ENCODE data around the gene BOK.
"Not testable (repeated sequence)": the region's sequence is repeated elsewhere in the genome, so short reads cannot be mapped to it uniquely, and the experiment has no call there.

BOK gene

DNA sequence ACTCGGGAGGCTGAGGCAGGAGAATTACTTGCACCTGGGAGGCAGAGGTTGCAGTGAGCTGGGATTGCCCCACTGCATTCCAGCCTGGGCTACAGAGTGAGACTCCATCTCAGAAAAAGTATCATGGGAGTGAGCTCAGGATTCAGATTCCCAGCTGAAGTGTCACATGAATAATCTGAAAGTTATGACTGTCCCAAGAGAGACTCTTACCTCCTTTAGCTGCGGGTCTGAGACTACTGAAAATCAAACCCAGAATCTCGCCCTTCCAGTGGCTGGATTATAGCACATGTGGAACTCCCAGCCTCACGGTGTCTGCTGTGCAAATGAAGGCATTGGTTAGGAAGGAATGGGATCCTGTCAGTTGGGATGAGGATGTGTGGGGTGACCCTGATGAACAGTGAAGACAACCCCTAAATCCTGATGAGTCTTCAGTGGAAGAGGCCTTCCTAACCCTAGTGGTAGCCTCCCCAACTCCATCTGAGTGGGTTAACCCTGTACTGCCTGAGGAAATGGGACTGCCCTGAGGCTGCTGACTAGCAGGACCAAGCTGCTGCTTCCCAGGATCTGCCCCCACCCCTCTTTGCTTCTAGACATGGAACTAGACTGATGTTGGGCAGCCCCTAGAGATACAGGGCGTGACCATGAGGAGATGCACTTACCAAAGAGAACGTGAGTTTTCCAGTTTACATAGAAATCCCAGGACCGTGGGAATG lies 16.5 kb downstream of the BOK start:
- no peak for DNase-seq

- DNase-seq: no peak
Measured at GRCh38 chr2:241575624-241576292, 17.2 kb downstream of the BOK start.

GRCh38 chr2:241576293-241576654 lies 17.7 kb downstream of the BOK start:
- DNase-seq: no peak

- DNase-seq: no peak
Measured at GRCh38 chr2:241577413-241578122, 19.0 kb downstream of the BOK start.

- DNase-seq: no peak
Measured at GRCh38 chr2:241579281-241579680, 20.7 kb downstream of the BOK start.

- DNase-seq: no peak
Measured at GRCh38 chr2:241582328-241582727, 23.8 kb downstream of the BOK start.

DNA sequence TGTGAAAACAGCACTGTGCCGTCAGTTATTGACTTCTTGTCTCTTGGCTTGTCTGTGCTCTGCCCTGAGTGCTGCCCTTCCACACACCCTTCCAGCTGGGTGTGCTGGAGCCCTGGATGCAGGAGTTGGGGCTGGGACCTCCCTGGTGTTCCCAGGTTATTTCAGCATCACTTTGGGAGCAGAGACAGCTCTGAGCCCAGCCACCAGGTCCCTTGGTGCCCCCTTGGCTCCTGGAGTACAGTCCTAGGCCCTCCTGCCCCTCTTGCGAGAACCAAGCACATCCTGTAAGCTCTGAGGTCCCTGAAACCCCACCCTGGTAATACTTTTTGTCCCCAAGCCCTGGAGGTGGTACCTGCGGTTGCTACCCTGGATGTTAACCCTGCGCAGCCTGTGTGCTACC lies 24.3 kb downstream of the BOK start:
- DNase-seq: no peak

GRCh38 chr2:241584436-241584835 lies 25.9 kb downstream of the BOK start:
- no peak for DNase-seq

DNA sequence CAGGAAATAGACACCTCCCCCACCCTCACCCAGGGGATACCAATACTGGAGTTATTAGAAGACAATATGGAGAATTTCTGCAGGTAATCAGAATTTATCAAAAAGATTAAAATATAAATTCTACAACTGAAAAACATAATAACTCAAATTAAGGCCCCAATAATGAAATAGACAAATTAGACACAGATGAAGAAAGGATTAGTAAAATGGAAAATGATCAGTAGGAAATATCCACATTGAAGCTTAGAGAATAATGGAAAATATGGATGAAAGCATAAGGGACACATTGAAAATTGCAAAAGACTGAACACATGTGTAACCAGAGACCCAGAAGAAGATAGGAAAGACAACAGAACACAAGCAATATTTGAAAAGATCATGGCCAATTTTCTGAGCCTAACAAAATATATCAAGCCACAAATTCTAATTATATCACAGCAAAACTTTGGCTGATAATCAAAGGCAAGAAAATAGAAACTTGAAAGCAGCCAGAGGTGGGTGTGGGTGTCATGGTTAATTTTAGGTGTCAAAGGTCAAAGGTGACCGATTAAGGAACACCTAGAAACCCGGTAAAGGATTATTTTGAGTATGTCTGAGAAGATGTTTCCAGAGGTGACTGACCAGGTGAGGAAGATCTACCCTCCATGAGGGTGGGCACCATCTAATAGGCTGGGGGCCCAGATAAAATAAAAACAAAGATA lies 28.2 kb downstream of the BOK start:
- DNase-seq: no peak

GRCh38 chr2:241589863-241590262 lies 31.3 kb downstream of the BOK start:
- not testable (repeated sequence) for DNase-seq

GRCh38 chr2:241590496-241591455 lies 32.2 kb downstream of the BOK start:
- not testable (repeated sequence) for DNase-seq

GRCh38 chr2:241592126-241592845 lies 33.7 kb downstream of the BOK start:
- no peak for DNase-seq

DNA sequence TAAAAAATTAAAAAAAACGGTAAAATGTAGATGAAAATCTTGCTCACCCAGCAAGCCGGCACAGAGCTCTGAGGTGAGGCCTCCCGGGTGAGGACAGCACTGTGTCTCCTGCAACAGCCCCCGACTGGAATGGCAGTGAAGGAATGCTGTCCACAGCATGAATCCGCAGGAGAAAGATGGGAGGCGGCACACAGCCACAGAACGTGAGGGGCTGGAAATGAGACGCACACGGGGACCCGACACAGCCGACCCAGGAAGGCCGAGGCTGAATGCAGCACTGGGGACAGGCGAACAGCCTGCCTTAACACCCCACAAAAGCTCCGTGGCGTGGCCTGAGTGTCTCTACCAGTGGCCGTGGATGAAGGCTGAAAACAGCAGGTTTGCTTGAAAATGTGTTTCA lies 34.7 kb downstream of the BOK start:
- DNase-seq: no peak

DNA sequence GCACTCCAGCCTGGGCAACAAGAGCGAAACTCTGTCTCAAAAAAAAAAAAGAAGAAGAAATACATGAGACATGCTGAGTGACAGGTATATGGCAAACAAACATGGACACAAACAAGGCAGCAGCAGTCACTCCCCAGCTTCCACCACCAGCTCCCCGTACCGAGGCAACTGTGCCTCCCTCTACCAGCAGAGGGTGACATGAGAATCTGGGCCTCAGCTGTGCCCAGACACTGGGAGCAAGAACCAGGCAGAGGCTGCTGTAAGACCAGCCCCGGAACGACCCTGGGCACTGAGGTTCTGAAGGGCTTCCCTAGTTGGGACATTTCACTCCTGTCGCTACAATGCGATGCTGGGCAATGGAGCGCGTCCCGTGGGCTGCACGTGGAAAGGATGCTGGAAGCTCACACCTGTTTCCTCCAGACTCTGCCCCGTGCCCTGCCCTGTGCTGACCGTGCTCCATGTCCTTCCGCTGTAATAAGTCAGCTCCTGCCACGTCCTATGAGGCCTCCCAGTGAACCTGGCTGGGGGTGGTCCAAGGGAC lies 37.1 kb downstream of the BOK start:
- no peak for DNase-seq

- DNase-seq: no peak
Measured at GRCh38 chr2:241597561-241597960, 39.0 kb downstream of the BOK start.

DNA sequence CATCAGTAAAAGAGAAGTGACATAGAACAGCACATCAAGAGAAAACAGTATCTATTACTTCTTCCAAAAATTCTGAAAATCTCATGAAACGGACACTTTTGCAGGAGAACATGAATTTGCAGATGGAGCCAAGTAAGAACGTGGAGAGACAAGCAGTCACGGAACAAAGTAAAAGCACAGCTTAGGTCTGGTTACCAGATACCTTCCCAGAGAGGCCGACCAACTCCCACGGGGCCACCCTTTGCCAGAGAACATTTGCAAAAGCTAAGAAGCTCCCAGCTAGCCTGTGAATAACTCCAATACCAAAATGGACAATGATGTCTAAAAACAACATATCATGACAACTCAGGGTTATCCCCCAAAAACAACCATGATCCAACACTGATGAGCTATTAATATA lies 39.5 kb downstream of the BOK start:
- DNase-seq: no peak

GRCh38 chr2:241598487-241598886 lies 39.9 kb downstream of the BOK start:
- no peak for DNase-seq

- DNase-seq: no peak
Measured at GRCh38 chr2:241599615-241600014, 41.1 kb downstream of the BOK start.

- DNase-seq: no peak
Measured at GRCh38 chr2:241601841-241602240, 43.3 kb downstream of the BOK start.

GRCh38 chr2:241602720-241603119 lies 44.2 kb downstream of the BOK start:
- DNase-seq: no peak

GRCh38 chr2:241603686-241604085 lies 45.1 kb downstream of the BOK start:
- no peak for DNase-seq
